HG03103 (cell line): ENCODE data around the gene APLP1.
"Not testable (repeated sequence)": the region's sequence is repeated elsewhere in the genome, so short reads cannot be mapped to it uniquely, and the experiment has no call there.

Source experiments
- ATAC-seq: cut with Tn5 transposase; IDR thresholded peaks from one replicate; pipeline ENCODE4 v1.9.1; 2021; ENCODE audit warnings: low read depth; ENCODE audit not compliant: unreplicated experiment

The APLP1 gene

DNA sequence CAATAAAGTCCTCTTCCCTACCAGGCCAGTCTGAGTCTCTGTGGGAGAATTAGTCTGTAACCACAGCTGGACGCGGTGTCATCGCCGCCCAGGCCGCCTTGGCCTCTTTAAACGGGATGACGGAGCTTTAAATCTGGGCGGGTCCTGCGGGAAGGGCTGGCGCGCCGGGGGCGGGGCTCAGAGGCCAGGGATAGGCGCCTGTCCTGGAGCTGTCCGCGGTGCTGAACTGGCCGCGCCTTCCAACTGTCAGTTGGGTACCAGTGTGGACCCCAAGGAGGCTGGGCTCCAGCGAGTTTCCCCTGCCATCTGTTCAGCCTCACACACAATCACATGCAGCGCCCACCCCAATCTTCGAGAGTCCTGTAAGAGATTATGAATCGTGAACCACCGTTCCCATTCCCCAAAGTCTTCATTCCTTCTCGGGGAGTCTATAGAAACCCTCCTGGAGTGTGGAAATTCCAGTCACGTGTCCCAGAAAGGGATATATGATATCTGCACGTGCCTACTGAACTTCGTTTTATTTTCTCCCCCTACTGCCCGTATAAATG is 11.5 kb downstream of the APLP1 start:
- ATAC-seq = no peak

DNA sequence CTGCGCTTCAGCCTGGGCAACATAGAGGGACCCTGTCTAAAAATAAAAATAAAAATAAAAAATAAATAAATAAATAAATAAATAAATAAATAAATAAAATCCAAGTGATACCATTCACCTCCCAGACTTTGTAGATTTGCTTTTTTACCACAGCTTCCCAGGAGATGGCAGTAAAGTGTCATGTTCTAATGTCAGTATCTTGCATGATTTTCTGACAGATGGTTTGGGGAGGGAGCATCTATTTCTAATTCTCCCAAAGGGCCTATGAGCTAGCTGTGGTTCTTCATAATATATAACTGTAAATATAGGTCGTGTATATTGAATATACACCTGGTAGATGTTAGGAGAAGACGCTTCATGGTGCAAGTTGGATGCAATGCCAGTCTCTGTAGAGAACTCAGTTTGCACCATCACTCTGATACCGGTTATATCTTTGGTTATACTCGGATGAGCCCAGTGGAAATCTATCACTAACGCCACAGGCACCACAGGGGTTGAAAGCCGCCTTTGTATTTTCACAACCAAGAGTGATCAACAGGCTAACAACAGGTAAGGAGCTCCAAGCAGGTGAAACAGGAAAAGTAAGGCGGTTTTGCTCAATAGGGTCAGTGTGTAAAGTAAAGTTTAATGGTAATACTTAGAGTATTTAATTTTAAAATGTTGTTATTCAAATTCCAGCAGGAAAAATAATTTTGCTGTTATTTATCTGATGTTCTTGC is 13.9 kb downstream of the APLP1 start:
- ATAC-seq = no peak

DNA sequence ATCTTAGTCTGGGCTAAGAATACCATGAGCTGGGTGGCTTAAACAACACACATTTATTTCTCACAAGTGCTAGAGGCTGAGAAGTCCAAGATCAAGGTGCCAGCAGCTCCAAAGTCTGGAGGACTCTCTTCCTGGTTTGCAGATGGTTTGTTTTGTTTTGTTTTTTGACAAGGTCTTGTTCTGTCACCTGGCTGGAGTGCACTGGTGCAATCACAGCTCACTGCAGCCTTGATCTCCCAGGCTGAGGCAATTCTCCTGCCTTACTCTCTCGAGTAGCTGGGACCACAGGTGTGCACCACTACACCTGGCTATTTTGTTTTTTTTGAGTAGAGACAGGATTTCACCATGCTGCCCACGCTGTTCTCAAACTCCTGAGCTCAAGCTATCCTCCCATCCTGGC is 15.5 kb downstream of the APLP1 start:
- ATAC-seq = no peak

DNA sequence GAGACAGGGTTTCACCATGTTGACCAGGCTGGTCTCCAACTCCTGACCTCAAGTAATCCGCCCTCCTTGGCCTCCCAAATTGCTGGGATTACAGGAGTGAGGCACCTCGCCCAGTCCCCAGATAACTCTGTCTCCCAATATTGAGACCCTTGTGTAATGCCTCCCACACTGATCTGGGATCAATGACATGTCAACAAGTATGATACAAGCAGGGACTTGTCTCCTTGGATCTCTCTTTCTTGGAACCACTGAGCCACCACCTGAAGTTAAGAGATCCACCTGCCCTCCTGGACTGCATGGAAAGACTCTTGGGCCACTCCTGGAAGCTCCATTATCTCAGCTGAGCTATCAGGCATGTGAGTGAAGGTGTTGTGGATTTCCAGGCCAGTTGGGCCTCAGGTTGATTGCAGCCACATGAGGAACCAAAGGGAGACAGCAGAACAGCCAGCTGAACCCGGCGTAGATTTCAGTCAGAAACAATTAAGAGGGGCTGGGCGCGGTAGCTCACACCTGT is 16.9 kb downstream of the APLP1 start:
- no peak for ATAC-seq

DNA sequence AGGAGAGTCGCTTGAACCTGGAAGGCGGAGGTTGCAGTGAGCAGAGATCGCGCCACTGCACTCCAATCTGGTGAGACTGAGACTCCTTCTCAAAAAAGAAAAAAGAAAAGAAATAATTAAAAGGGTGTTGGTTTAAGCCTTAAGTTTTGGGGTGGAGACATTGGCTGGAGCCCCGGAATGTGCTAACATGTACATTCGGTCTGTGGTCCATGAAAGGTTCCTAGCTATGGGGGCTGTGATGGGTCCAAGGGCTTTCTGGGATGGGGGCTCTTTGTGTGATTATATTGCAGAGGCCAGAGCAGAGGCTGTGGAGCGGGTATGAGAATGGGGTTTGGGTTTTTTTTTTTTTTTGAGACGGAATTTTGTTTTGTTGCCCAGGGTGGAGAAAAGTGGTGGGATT is 17.5 kb downstream of the APLP1 start:
- ATAC-seq = no peak

DNA sequence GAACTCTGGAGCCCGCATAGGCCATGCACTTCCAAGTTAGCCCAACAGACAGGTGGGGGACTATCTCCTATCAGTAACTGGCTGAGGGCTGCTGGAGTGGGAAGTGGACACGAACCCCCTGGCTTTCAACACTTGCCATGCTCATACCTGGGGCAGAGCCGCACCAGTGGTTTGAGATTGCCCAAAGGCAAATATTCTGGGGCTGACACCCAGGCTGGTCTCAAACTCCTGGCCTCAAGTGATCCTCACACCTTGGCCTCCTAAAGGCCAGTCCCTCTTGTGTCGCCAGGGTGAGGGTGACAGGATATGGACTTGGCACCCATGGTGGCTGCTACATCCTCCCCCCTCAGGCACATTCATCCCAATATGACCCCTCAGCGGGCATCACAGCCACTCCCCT is 18.8 kb downstream of the APLP1 start:
- no peak for ATAC-seq

DNA sequence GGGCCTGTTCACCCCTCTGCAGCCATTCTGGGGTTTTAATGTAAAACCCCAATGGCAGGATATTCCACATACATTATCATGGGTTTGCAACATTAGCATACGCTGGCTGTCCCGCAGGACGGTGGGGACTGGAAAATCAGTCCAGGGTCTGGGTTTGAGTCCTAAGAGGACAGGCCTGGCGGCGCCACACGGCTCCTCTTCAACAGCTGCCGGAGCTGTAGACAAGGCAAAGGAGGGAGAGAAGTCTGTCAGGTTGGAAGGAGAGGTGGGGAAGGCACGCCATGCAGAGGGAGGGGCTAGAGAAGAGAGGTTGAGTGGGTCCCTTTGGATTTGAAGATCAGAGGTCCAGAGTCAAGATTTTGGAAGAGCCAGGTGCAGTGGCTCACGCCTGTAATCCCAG is 20.0 kb downstream of the APLP1 start:
- ATAC-seq = no peak

DNA sequence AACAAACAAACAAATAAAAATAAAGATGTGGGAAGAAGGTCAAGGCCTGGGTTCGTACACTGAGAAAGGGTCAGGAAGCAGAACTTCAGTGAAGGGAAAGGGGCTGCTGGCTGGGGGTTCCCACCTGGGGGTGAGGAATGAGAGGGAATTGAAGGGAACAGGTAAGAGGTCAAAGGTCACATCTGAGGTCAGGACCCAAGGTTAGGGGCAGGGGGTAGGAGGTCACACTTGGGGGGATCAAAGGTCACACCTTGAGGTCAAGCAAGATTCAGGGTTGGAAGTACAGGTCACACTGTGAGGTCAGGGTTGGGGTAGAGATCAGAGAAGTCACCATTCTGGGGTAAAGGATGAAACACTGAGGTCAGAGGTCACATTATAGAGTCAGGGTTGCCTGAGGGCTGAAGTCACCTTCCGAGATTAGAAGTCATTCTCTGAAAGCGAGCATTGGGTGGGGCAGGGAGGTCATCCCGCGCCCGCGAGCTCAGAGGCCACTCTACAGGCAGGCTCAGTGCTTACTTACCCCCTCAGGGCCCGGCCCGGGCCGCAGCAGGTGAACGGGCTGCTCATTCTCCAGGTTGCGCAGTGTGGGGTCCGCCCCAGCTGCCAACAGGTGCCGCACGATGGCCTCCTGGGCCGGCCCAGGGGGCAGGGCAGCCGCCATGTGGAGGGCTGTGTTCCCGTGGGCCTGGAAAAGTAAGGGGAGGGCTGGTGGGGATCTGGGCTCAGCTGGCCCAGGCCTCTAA is 21.2 kb downstream of the APLP1 start:
- no peak for ATAC-seq

DNA sequence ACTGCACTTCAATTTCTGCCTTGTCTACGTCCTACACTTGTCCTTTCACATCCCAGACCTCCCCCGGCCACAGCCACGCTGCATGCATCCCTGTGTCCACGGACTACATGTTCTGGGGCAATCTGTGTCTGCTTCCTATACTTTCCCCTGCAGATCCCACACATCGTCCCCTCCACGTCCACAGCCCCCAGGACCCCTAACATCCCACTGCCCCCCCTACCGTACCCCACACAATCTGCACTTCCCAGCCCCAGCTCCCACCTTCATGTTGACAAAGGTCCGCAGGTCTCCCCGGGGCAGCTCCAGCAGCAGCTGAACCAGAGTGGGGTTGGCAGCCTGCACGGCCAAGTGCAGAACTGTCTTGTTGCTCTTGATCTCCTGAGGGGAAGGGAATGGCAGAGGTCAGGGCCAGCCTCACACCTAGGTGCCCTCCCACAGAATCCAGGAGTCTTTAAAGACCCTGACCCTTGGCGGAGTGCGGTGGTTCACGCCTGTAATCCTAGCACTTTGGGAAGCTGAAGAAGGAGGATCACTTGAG is 21.8 kb downstream of the APLP1 start:
- no peak for ATAC-seq

DNA sequence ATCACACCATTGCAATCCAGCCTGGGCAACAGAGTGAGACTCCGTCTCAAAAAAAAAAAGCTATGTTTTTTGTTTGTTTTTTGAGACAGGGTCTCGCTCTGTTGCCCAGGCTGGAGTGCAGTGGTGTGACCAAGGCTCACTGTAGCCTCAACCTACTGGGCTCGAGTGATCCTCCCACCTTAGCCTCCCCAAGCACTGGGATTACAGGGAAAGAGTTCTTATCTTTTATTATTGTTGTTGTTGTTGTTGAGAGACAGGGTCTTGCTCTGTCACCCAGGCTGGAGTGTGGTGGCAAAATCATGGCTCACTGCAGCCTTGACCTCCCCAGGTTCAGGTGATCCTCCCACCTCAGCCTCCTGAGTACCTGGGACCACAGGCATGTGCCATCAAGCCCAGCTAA is 23.4 kb downstream of the APLP1 start:
- ATAC-seq = not testable (repeated sequence)

DNA sequence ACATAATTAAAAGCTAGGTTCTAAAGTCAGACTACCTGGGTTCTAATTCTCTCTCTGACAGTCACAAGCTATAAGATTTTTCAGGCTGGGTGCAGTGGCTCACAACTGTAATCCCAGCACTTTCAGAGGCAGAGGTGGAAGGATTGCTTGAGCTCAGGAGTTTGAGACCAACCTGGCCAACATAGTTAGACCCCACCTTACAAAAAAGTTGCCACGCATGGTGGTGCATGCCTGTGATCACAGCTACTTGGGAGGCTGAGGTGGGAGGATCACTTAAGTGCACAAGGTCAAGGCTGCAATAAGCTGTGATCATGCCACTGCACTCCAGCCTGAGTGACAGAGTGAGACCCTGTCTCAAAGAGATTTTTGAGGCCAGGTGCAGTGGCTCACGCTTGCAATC is 26.0 kb downstream of the APLP1 start:
- no peak for ATAC-seq

DNA sequence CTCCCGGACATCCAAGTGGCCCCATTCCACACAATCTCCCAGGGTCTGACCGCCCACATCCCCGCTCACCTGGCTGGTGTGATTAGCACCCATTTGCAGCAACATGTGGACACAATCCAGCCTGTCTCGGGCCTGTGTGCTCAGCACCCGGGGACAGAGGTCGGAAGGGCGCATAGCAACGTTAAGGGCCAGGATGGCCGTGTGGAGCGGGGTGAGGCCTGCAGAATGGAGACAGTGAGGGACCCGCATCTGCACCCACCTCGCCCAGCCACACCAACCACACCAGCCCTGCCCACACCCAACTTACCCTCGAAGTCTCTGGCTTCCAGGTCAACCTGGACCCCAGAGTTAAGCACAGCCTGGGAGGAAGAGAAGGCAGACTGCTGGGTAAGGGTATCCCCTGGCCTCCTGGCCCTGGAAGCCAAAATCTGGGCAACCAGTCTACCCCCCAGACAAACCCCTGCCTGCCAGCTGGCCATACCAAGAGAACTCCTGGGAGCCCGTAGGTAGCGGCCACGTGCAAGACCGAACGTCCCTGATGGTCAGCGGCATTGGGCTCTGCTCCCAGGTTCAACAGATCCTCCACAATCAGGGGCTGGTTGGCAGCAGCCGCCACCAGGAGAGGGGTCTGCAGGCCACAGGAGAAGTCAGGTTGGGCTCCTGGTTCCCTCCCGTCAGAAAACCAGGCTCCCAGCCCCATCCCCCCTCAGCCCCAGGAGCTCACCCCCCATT is 27.7 kb downstream of the APLP1 start:
- no peak for ATAC-seq

DNA sequence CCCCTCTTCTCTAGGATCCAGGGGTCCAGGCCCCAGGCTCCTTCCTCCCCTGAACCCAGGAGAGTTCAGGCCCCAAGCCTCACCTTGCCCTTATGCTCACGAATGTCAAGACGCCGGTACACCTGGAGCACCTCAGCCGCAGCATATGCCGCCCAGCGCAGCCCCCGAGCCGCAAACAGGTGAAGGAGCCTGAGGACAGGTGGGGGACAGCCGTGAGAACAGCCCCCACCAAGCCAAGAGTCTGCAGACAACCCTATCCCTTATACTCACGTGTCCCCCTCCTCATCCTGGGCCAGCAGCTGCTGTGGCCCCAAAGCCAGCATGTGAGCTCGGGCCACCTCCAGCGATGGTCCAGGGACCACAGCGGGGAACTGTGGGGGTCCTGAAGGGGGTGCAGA is 28.3 kb downstream of the APLP1 start:
- ATAC-seq = no peak

DNA sequence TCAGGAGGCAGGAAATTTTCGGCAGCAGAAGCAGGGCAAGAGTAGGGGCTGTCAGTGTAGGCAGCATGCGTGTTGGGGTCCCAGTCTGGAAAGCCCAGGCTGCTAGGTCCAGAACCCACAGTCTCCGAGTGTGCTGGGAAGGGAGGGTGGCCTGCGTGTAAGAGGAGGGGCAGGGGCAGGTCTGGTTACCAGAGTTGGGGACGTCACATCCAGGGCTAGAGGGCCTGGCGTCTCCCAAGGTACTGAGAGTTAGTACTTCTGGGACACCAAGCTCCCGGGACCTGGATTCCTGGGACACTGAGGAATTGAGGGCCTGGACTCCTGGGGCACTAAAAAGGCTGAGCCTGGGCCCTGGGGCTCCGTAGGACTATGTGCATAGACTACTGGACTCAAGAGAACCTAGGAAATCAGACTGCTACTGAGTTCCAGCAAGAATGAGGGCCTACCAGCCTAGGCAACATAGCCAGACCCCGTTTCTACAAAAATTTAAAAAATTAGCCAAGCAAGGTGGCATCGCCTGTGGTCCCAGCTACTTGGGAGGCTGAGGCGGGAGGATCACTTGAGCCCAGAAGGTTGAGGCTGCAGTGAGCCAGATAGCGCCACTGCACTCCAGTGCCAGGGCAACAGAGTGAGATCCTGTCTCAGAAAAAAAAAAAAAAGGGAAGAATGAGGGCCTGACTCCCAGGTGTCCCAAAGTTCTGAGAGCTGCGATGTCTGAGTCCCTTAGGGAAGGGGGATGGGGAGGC is 29.5 kb downstream of the APLP1 start:
- no peak for ATAC-seq

DNA sequence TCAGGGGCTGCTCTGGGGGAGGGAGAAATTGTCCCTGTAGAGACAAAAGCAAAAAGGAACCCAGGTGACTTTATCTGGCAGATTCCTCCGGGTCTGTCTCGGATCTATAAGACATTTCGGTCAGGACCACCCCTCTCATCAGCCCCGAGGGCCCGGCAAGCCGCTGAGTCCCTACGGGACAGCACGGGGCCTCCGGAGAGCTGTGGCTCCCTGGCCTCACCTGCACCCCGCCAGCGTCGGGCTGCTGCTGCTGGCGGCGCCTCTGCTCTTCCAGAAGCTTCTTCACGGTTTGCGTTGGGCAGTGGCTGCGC is 30.1 kb downstream of the APLP1 start:
- ATAC-seq = no peak

DNA sequence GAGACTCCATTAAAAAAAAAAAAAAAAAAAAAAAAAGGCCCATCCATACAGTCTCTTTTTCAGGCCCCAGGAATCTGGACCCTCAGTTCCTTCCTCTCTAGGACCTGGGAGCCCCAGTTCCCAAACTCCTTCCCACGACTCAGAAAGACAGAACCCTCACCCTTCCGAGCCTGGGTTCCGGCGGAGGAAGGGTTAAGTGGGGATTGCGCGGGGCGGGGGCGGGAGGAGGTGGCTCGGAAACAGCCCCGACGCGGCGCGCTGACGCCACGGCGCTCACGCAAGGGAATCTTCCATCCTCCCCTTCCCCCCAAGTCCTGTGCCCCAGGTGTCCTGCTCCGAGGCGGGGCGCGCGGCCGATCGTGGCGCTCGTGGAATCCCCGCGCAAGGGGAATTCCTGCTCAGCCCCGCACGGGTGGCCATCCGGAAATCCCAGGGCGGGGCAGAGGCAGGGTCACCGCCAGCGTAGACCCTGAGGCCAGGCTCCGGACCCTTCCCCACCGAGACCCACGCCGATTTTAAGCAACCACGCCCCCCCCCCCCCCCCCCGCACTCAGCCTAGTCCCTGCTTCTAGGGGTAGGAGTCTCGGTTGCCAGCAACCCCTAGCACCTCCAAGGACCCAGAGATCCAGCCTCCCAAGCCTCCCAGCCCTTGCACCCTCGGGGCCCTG is 31.3 kb downstream of the APLP1 start:
- peak; percentile 42 for ATAC-seq

DNA sequence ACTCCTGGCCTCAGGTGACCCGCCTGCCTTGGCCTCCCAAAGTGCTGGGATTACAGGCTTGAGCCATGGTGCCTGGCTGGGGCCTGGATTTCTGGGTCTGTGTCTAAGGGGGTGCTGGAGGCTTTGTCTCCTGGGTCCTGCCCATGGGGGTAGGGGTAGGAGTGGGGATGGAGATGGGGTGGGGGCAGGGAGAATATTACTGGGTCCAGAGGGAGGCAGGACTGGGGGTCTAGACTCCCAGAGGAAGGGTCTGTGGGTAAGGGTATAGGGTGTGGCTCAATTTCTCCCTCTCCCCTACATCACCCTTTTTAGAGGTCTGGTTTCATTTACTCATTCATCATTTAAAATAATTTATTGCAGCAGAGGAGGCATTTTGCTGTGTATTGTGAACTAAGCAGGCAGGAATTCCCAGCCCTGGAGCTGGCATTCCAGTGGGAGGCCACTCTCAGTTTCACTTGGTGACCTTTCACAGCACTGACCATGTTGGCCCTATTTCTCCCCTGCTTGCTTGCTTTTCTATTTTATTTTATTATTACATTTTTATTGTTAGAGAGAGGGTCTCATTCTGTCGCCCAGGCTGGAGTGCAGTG is 32.8 kb downstream of the APLP1 start:
- ATAC-seq = no peak

DNA sequence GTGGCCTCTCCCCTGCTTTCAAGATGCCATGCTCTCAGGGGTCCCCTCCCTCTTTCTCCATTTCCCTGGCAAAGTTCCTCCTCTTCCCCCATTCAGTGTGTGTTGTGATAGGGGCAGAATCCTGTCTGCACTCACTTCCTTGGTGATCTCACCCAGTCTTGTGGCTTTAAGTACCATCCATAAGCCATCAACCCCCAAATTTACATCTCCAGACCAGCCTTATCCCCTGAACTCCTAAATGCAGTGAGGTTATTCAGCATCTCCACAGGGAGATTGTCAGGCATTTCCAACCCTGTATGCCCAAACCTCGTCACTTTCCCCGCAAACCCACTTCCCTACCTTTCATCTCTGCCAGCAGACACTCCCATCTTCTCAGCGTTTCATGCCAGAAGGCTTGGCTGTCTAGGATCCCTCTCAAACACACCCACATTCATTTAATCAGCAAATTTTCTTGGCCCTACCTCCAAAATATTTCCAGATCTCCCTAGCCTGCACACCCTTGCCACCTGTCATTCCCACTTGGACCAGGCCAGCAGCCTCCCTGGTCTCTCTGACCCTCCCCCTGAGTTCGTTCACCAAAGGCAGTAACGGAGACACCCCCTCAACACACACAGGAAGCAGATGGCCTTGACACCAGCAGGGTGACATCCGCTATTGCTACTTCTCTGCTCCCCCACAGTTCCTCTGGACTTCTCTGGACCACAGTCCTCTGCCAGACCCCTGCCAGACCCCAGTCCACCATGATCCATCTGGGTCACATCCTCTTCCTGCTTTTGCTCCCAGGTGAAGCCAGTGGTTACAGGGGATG is 33.7 kb downstream of the APLP1 start, which contains the start of gene HCST:
HCST (plus strand) TSS at position 676 of the 808 bp plus-strand sequence; CDS start at position 741, 65 bp downstream.
- no peak for ATAC-seq
